ENCODE data around the gene SCNN1G. TPM values are rescaled to one million over a fixed set of nuclear protein-coding genes. Genes with fewer than 3 reads are reported as not detected.

Gene SCNN1G
- total and polyA plus RNA-seq, 2 donors (not counting 1 experiment from before 2014, with no cell fraction given), result not detected

GRCh38 chr16:23174622-23175021, 7.9 kb upstream of the SCNN1G start:
- peak; percentile 10 to 15 for DNase-seq (ENCODE audit: low read depth in 2 of 2)
- H3K9ac ChIP-seq (ENCODE audit: insufficient read depth, low read length), result no peak overlapping the region
- no peaks in the 10 kb centered on the region for H3K36me3 ChIP-seq (ENCODE audit: control insufficient read depth, insufficient read depth, low read length)
- no peak overlapping the region for H3K4me2 ChIP-seq (ENCODE audit: extremely low read depth, insufficient read depth, low read length)
- no peak overlapping the region for H3K4me3 ChIP-seq (replicated peaks in 1 of 4; ENCODE audit: control extremely low read depth in 1 of 4, insufficient read depth in 1 of 4, low read depth in 3 of 4, low read length in 4 of 4)
- no peaks in the 10 kb centered on the region for H3K27me3 ChIP-seq (ENCODE audit: control insufficient read depth, insufficient read depth, low read length)
- no peak for TF ChIP-seq CTCF (conservative IDR thresholded peaks at IDR 0.05 in 1 of 2, IDR thresholded peaks at IDR 0.05 in 1 of 2; ENCODE audit: low read depth in 1 of 2, low read length in 2 of 2)
- no peak for TF ChIP-seq EZH2 (IDR thresholded peaks at IDR 0.05; ENCODE audit: low read length, missing control alignments)
- H3K4me1 ChIP-seq (ENCODE audit: control insufficient read depth, extremely low read depth, insufficient read depth, low read length), result no peaks in the 10 kb centered on the region
- H2AFZ ChIP-seq (ENCODE audit: low read length), result no peak overlapping the region
- no peaks in the 10 kb centered on the region for H3K79me2 ChIP-seq (ENCODE audit: control insufficient read depth, insufficient read depth, low read length)
- H3K27ac ChIP-seq (ENCODE audit: insufficient read depth, low read length), result no peak overlapping the region
- H4K20me1 ChIP-seq (ENCODE audit: control insufficient read depth, extremely low read depth, insufficient read depth, low read length), result no peaks in the 10 kb centered on the region
- H3K9me3 ChIP-seq (ENCODE audit: control insufficient read depth, insufficient read depth, low read depth, low read length), result no peaks in the 10 kb centered on the region

GRCh38 chr16:23175651-23176050, 6.9 kb upstream of the SCNN1G start:
- Histone ChIP-seq H4K20me1 (ENCODE audit: control insufficient read depth, extremely low read depth, insufficient read depth, low read length) (no peaks in the 10 kb centered on the region), H3K9me3 (ENCODE audit: control insufficient read depth, insufficient read depth, low read depth, low read length) (no peaks in the 10 kb centered on the region), H3K4me2 (ENCODE audit: extremely low read depth, insufficient read depth, low read length) (no peak overlapping the region), H3K79me2 (ENCODE audit: control insufficient read depth, insufficient read depth, low read length) (no peaks in the 10 kb centered on the region), H2AFZ (ENCODE audit: low read length) (no peak overlapping the region), H3K4me3 (replicated peaks in 1 of 4; ENCODE audit: control extremely low read depth in 1 of 4, insufficient read depth in 1 of 4, low read depth in 3 of 4, low read length in 4 of 4) (no peak overlapping the region), H3K27ac (ENCODE audit: insufficient read depth, low read length) (no peak overlapping the region), H3K4me1 (ENCODE audit: control insufficient read depth, extremely low read depth, insufficient read depth, low read length) (no peaks in the 10 kb centered on the region), H3K9ac (ENCODE audit: insufficient read depth, low read length) (no peak overlapping the region), H3K36me3 (ENCODE audit: control insufficient read depth, insufficient read depth, low read length) (no peaks in the 10 kb centered on the region), H3K27me3 (ENCODE audit: control insufficient read depth, insufficient read depth, low read length) (no peaks in the 10 kb centered on the region)
- TF ChIP-seq EZH2 (IDR thresholded peaks at IDR 0.05; ENCODE audit: low read length, missing control alignments), result no peak
- no peak for TF ChIP-seq CTCF (conservative IDR thresholded peaks at IDR 0.05 in 1 of 2, IDR thresholded peaks at IDR 0.05 in 1 of 2; ENCODE audit: low read depth in 1 of 2, low read length in 2 of 2)
- DNase-seq (ENCODE audit: low read depth in 2 of 2), result no peak

- TF ChIP-seq CTCF (conservative IDR thresholded peaks at IDR 0.05 in 1 of 2, IDR thresholded peaks at IDR 0.05 in 1 of 2; ENCODE audit: low read depth in 1 of 2, low read length in 2 of 2), result no peak
- TF ChIP-seq EZH2 (IDR thresholded peaks at IDR 0.05; ENCODE audit: low read length, missing control alignments), result no peak
- Histone ChIP-seq H3K9ac (ENCODE audit: insufficient read depth, low read length) (no peak overlapping the region), H3K4me2 (ENCODE audit: extremely low read depth, insufficient read depth, low read length) (no peak overlapping the region), H3K4me3 (replicated peaks in 1 of 4; ENCODE audit: control extremely low read depth in 1 of 4, insufficient read depth in 1 of 4, low read depth in 3 of 4, low read length in 4 of 4) (no peak overlapping the region), H4K20me1 (ENCODE audit: control insufficient read depth, extremely low read depth, insufficient read depth, low read length) (no peaks in the 10 kb centered on the region), H3K9me3 (ENCODE audit: control insufficient read depth, insufficient read depth, low read depth, low read length) (no peaks in the 10 kb centered on the region), H3K79me2 (ENCODE audit: control insufficient read depth, insufficient read depth, low read length) (no peaks in the 10 kb centered on the region), H3K4me1 (ENCODE audit: control insufficient read depth, extremely low read depth, insufficient read depth, low read length) (no peaks in the 10 kb centered on the region), H2AFZ (ENCODE audit: low read length) (no peak overlapping the region), H3K27ac (ENCODE audit: insufficient read depth, low read length) (no peak overlapping the region), H3K36me3 (ENCODE audit: control insufficient read depth, insufficient read depth, low read length) (no peaks in the 10 kb centered on the region), H3K27me3 (ENCODE audit: control insufficient read depth, insufficient read depth, low read length) (peaks cover 28% of the 10 kb centered on the region)
- DNase-seq (ENCODE audit: low read depth in 2 of 2), result no peak
Observed at GRCh38 chr16:23181506-23181905, 1.0 kb upstream of the SCNN1G start.

Data from fibroblast of lung (primary cell).